HCT116 (cell line): ENCODE measurements around the gene ANKRD60. TPM values are rescaled to one million over a fixed set of nuclear protein-coding genes. Genes with fewer than 3 reads are reported as not detected.

Source experiments
- ATAC-seq: fragments of 200-7000 bp; cut with Tn5 transposase; 2 replicates; pipeline ENCODE4 v1.9.1; 2020; ENCODE audit warnings: mild to moderate bottlenecking, moderate library complexity
- BruUV-seq: library from RNA; stranded (reverse); fragments of 400-500 nt; replicated peaks from 2 replicates; lab custom pipeline; 2021; lab: Mats Ljungman, UMichigan
- CTCF ChIA-PET: fragments of 300-600 bp; sonication (Branson Sonifier 250); formaldehyde crosslinking; loops from one replicate; lab custom pipeline; 2021; ENCODE audit warnings: antibody characterized with exemption; lab: Charles Lee
- POLR2A ChIA-PET: fragments of 300-600, 350-600 bp; sonication (Branson Sonifier 250); formaldehyde crosslinking; loops from one replicate; lab custom pipeline; 2021; ENCODE audit warnings: antibody characterized with exemption; lab: Charles Lee
- RAD21 ChIA-PET, 2 experiments: fragments of 300-600 bp; sonication (Branson Sonifier 250); formaldehyde crosslinking; loops; one replicate each; lab custom pipeline; 2023; ENCODE audit warnings: low total read pairs in 2 of 2; ENCODE audit not compliant: uncharacterized antibody in 2 of 2, unreplicated experiment in 2 of 2, low non-redundant PET in 1 of 2; lab: Charles Lee
- DNase-seq: peaks from one replicate; pipeline ENCODE4 v3.0.0-alpha.2; 2010; ENCODE audit warnings: low read depth, low spot score
- H2AFZ ChIP-seq: fragments of 200-600 bp; shearing (Covaris generic), sonication (generic); 2 replicates; pipeline ENCODE4 v1.6.1; 2017; ENCODE audit warnings: low read depth, mixed run types, mixed read lengths, antibody characterized with exemption, low read length; ENCODE audit not compliant: poor library complexity, severe bottlenecking
- H3K27ac ChIP-seq: 2 replicates; pipeline ENCODE4 v1.5.1; 2012; ENCODE audit warnings: low read depth, low read length
- H3K27me3 ChIP-seq: fragments of 200-600 bp; sonication (generic); 2 replicates; pipeline ENCODE4 v1.6.1; 2016; ENCODE audit warnings: mixed run types, low read length, mixed read lengths; ENCODE audit not compliant: insufficient read depth
- H3K36me3 ChIP-seq, 2 experiments: fragments of 200-500 bp in 1 of 2; fragments of 200-600 bp in 1 of 2; sonication (Bioruptor generic) in 1 of 2; sonication (generic) in 1 of 2; 2 replicates each; pipeline versions ENCODE4 v1.5.1 to v1.6.1; 2014 to 2016; ENCODE audit warnings: low read length in 2 of 2, inconsistent platforms in 1 of 2, mixed read lengths in 1 of 2, mixed run types in 1 of 2; ENCODE audit not compliant: insufficient read depth in 2 of 2, control insufficient read depth in 1 of 2
- H3K4me1 ChIP-seq, 2 experiments: fragments of 200-600 bp in 1 of 2; sonication (generic) in 1 of 2; 2 replicates each; pipeline versions ENCODE4 v1.5.1 to v1.6.1; 2012 to 2017; ENCODE audit warnings: low read length in 2 of 2, inconsistent platforms in 1 of 2, mild to moderate bottlenecking in 1 of 2, mixed read lengths in 1 of 2, mixed run types in 1 of 2, moderate library complexity in 1 of 2; ENCODE audit not compliant: insufficient read depth in 2 of 2, control insufficient read depth in 1 of 2
- H3K4me2 ChIP-seq: fragments of 200-600 bp; sonication (generic); 2 replicates; pipeline ENCODE4 v1.6.1; 2017; ENCODE audit warnings: mixed run types, low read length, mixed read lengths
- H3K4me3 ChIP-seq, 2 experiments: fragments of 200-600 bp in 1 of 2; sonication (generic) in 1 of 2; replicated peaks in 1 of 2; 2 replicates each; pipeline ENCODE4 v1.5.1; 2011 to 2016; ENCODE audit warnings: low read length in 2 of 2, control low read depth in 1 of 2, low read depth in 1 of 2, mild to moderate bottlenecking in 1 of 2, mixed read lengths in 1 of 2, mixed run types in 1 of 2
- H3K79me2 ChIP-seq: fragments of 200-600 bp; sonication (generic); 2 replicates; pipeline ENCODE4 v1.6.1; 2017; ENCODE audit warnings: mild to moderate bottlenecking, mixed run types, low read length, moderate library complexity, mixed read lengths; ENCODE audit not compliant: insufficient read depth
- H3K9ac ChIP-seq: fragments of 200-600 bp; sonication (generic); 2 replicates; pipeline ENCODE4 v1.6.1; 2016; ENCODE audit warnings: low read length, mixed read lengths
- H3K9me2 ChIP-seq: fragments of 200-600 bp; sonication (generic), shearing (Covaris generic); 2 replicates; pipeline ENCODE4 v1.6.1; 2017; ENCODE audit warnings: mixed run types, mild to moderate bottlenecking, moderate library complexity; ENCODE audit not compliant: insufficient read depth
- H3K9me3 ChIP-seq, 2 experiments: fragments of 200-500 bp in 1 of 2; fragments of 200-600 bp in 1 of 2; sonication (Bioruptor generic) in 1 of 2; sonication (generic) in 1 of 2; 2 replicates each; pipeline ENCODE4 v1.6.1; 2014 to 2017; ENCODE audit warnings: low read length in 2 of 2, mixed read lengths in 2 of 2, inconsistent platforms in 1 of 2, low read depth in 1 of 2, mild to moderate bottlenecking in 1 of 2, mixed run types in 1 of 2, moderate library complexity in 1 of 2; ENCODE audit not compliant: control insufficient read depth in 1 of 2, insufficient read depth in 1 of 2
- H4K20me1 ChIP-seq: fragments of 200-600 bp; sonication (generic), shearing (Covaris generic); 2 replicates; pipeline ENCODE4 v1.6.1; 2017; ENCODE audit warnings: mixed run types, mild to moderate bottlenecking, moderate library complexity; ENCODE audit not compliant: insufficient read depth
- ATF3 ChIP-seq: IDR thresholded peaks from 2 replicates; pipeline ENCODE4 v1.6.1; 2012
- CBX3 ChIP-seq: IDR thresholded peaks from 2 replicates; pipeline ENCODE4 v1.6.1; 2012; ENCODE audit warnings: low read depth
- CEBPB ChIP-seq: IDR thresholded peaks from 2 replicates; pipeline ENCODE4 v1.6.1; 2012; ENCODE audit warnings: low read depth
- CTCF ChIP-seq, 3 experiments: fragments of 200-600 bp in 1 of 3; sonication (generic) in 1 of 3; IDR thresholded peaks in 2 of 3; conservative IDR thresholded peaks in 1 of 3; 2 replicates each; pipeline ENCODE4 v1.5.1; 2012 to 2017; ENCODE audit warnings: low read depth in 2 of 3, low read length in 2 of 3, antibody characterized with exemption in 1 of 3, borderline replicate concordance in 1 of 3, control low read depth in 1 of 3, mild to moderate bottlenecking in 1 of 3, mixed read lengths in 1 of 3, mixed run types in 1 of 3, moderate library complexity in 1 of 3; ENCODE audit not compliant: insufficient read depth in 1 of 3
- ELF1 ChIP-seq: IDR thresholded peaks from 2 replicates; pipeline ENCODE4 v1.6.1; 2012; ENCODE audit warnings: low read depth, borderline replicate concordance
- EZH2 ChIP-seq: fragments of 200-600 bp; sonication (generic); IDR thresholded peaks from 2 replicates; pipeline ENCODE4 v1.6.1; 2017; ENCODE audit warnings: antibody characterized with exemption, mixed run types
- FOSL1 ChIP-seq: IDR thresholded peaks from 2 replicates; pipeline ENCODE4 v1.6.1; 2012; ENCODE audit warnings: low read depth
- POLR2A ChIP-seq: IDR thresholded peaks from 2 replicates; pipeline ENCODE4 v1.7.0; 2011; ENCODE audit warnings: borderline replicate concordance; ENCODE audit not compliant: insufficient read depth, insufficient read length; ENCODE audit errors: extremely low read depth
- POLR2AphosphoS5 ChIP-seq: IDR thresholded peaks from 2 replicates; pipeline ENCODE4 v1.6.1; 2011; ENCODE audit warnings: mild to moderate bottlenecking, low read depth, low read length, moderate library complexity
- RAD21 ChIP-seq: IDR thresholded peaks from 2 replicates; pipeline ENCODE4 v1.6.1; 2012; ENCODE audit warnings: low read depth, mild to moderate bottlenecking
- REST ChIP-seq: IDR thresholded peaks from 2 replicates; pipeline ENCODE4 v1.6.1; 2012; ENCODE audit warnings: low read depth
- SIN3A ChIP-seq: IDR thresholded peaks from 2 replicates; pipeline ENCODE4 v1.6.1; 2012; ENCODE audit warnings: low read depth
- SP1 ChIP-seq: IDR thresholded peaks from 2 replicates; pipeline ENCODE4 v1.6.1; 2012; ENCODE audit warnings: low read depth
- YY1 ChIP-seq: IDR thresholded peaks from 2 replicates; pipeline ENCODE4 v1.6.1; 2011; ENCODE audit warnings: low read length, low read depth, moderate library complexity, mild to moderate bottlenecking; ENCODE audit not compliant: insufficient replicate concordance; ENCODE audit errors: extremely low read depth
- ZBTB33 ChIP-seq: IDR thresholded peaks from 2 replicates; pipeline ENCODE4 v1.6.1; 2011; ENCODE audit warnings: mild to moderate bottlenecking, low read length, moderate library complexity; ENCODE audit not compliant: insufficient replicate concordance; ENCODE audit errors: extremely low read depth
- ZFX ChIP-seq: fragments of 450-650 bp; IDR thresholded peaks from 2 replicates; pipeline ENCODE4 v1.6.1; 2017
- intact Hi-C: fragments of 100-400 bp; cut with micrococcal nuclease; formaldehyde crosslinking; loops from 2 replicates; pipeline ENCODE4 v1.10.0; 2022
- total RNA-seq: library from RNA; stranded (reverse); gene quantifications from one replicate; pipeline ENCODE4 v1.2.1, GENCODE V29; 2021; ENCODE audit not compliant: unreplicated experiment

Gene ANKRD60
- total RNA-seq, 1 experiment from 2014 or later = not detected

GRCh38 chr20:58175836-58176235 is 52.6 kb downstream of the ANKRD60 start:
- intact Hi-C loops = loop anchor here (10.0 kb wide), 1 partner anchor 581 kb away; no protein-coding TSS in a partner anchor
- no peak overlapping the region for H3K27ac ChIP-seq
- peaks cover 0 to 11% of the 10 kb centered on the region in 2 experiments; a peak in 2 of 4 replicates for H3K4me1 ChIP-seq
- no TSS peak for BruUV-seq
- no peak overlapping the region for H3K4me2 ChIP-seq
- no peak overlapping the region for H3K4me3 ChIP-seq
- no peaks in the 10 kb centered on the region for H3K27me3 ChIP-seq
- TF ChIP-seq CBX3 (no peak), POLR2AphosphoS5 (no peak), ATF3 (no peak), ZBTB33 (no peak), SP1 (no peak), CEBPB (no peak), EZH2 (no peak), RAD21 (no peak), YY1 (no peak), POLR2A (no peak), SIN3A (no peak), REST (no peak), FOSL1 (no peak), ZFX (no peak), ELF1 (no peak), CTCF (IDR thresholded peaks at IDR 0.05 in 2 of 3, conservative IDR thresholded peaks at IDR 0.05 in 1 of 3; ENCODE audit: borderline replicate concordance in 1 of 3, insufficient read depth in 1 of 3, low read depth in 2 of 3, low read length in 2 of 3) (no peak)
- H3K79me2 ChIP-seq = no peaks in the 10 kb centered on the region
- H3K9me2 ChIP-seq = no peaks in the 10 kb centered on the region
- no peaks in the 10 kb centered on the region for H4K20me1 ChIP-seq
- RAD21 ChIA-PET = no interaction called here
- CTCF ChIA-PET = no interaction called here
- no peak overlapping the region for H3K9ac ChIP-seq
- H3K36me3 ChIP-seq = no peaks in the 10 kb centered on the region
- H3K9me3 ChIP-seq = no peaks in the 10 kb centered on the region
- POLR2A ChIA-PET = no interaction called here
- no peak overlapping the region for H2AFZ ChIP-seq
- ATAC-seq (no peak), DNase-seq (no peak)
